Measurements from ENCODE around the gene ALK.

DNA sequence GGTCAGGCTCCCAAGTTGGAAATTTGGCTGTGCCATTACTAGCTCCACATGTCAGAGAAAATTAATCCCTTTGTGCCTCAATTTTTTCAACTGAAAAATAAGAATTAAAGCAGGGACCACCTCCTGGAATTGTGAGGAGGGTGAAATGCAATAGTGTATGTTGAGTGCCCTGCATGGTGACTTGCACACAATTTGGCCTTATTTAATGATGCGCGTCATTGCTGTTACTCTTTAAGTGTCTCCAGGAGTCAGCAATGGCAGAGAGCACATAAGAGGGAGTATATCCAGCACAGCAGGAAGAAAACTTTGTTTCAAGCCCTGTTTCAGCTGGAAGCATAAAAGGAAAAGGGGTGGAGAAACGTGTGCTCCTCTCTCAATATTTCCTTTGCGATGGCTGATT is 215.8 kb downstream of the ALK start:
- TF ChIP-seq, protein P1, sequence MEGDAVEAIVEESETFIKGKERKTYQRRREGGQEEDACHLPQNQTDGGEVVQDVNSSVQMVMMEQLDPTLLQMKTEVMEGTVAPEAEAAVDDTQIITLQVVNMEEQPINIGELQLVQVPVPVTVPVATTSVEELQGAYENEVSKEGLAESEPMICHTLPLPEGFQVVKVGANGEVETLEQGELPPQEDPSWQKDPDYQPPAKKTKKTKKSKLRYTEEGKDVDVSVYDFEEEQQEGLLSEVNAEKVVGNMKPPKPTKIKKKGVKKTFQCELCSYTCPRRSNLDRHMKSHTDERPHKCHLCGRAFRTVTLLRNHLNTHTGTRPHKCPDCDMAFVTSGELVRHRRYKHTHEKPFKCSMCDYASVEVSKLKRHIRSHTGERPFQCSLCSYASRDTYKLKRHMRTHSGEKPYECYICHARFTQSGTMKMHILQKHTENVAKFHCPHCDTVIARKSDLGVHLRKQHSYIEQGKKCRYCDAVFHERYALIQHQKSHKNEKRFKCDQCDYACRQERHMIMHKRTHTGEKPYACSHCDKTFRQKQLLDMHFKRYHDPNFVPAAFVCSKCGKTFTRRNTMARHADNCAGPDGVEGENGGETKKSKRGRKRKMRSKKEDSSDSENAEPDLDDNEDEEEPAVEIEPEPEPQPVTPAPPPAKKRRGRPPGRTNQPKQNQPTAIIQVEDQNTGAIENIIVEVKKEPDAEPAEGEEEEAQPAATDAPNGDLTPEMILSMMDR (IDR thresholded peaks at IDR 0.05) = no peak
- no peak for TF ChIP-seq POLR2A (IDR thresholded peaks at IDR 0.05)

Data from thyroid gland (tissue), 4 donors.